T-cell (primary cell): ENCODE results near the gene A1BG. TPM values are rescaled to one million over a fixed set of nuclear protein-coding genes. Genes with fewer than 3 reads are reported as not detected.

Experiments
- ATAC-seq, 4 experiments: fragments of 200-7000 bp in 3 of 4; fragments of 150-1000 bp in 1 of 4; cut with Tn5 transposase; replicated peaks in 1 of 4; 1 replicate in 3 of 4; 2 replicates in 1 of 4; pipeline ENCODE4 v1.10.0; 2021; ENCODE audit warnings: moderate library complexity in 3 of 4, mild to moderate bottlenecking in 2 of 4, moderate number of reproducible peaks in 1 of 4
- CTCF ChIA-PET, 2 donors: fragments of 300-600 bp; sonication (Branson Sonifier 250); formaldehyde crosslinking; loops; one replicate each; lab custom pipeline; 2022; ENCODE audit warnings: antibody characterized with exemption in 2 of 2; lab: Charles Lee
- POLR2A ChIA-PET, 2 donors: fragments of 300-600 bp; sonication (Branson Sonifier 250); formaldehyde crosslinking; loops; one replicate each; lab custom pipeline; 2022; ENCODE audit warnings: antibody characterized with exemption in 2 of 2; lab: Charles Lee
- DNase-seq, 35 experiments: peaks; one replicate each; pipeline versions ENCODE4 v3.0.0 to v3.0.0-alpha.2; 2013 to 2023
- H3K27ac ChIP-seq: one replicate; pipeline ENCODE4 v1.5.1; 2013; ENCODE audit warnings: low read length
- H3K27me3 ChIP-seq, 2 experiments: replicated peaks in 1 of 2; 1 replicate in 1 of 2; 2 replicates in 1 of 2; pipeline versions ENCODE4 v1.6.1 to v1.7.0; 2013; ENCODE audit warnings: low read length in 1 of 2, mixed read lengths in 1 of 2; ENCODE audit not compliant: control insufficient read depth in 2 of 2, insufficient read depth in 2 of 2; ENCODE audit errors: extremely low read depth in 1 of 2
- H3K36me3 ChIP-seq, 2 donors: 1 replicate in 1 of 2; 2 replicates in 1 of 2; pipeline versions ENCODE4 v1.6.1 to v1.7.0; 2013; ENCODE audit warnings: low read length in 1 of 2; ENCODE audit not compliant: control insufficient read depth in 2 of 2, insufficient read depth in 1 of 2; ENCODE audit errors: extremely low read depth in 1 of 2
- H3K4me1 ChIP-seq, 2 experiments: 1 replicate in 1 of 2; 2 replicates in 1 of 2; pipeline versions ENCODE4 v1.6.1 to v1.7.0; 2013; ENCODE audit warnings: low read length in 2 of 2, mixed read lengths in 1 of 2; ENCODE audit not compliant: insufficient read depth in 2 of 2, control insufficient read depth in 1 of 2; ENCODE audit errors: extremely low read depth in 1 of 2
- H3K4me3 ChIP-seq, 2 donors: 1 replicate in 1 of 2; 2 replicates in 1 of 2; pipeline versions ENCODE4 v1.5.1 to v1.7.0; 2013; ENCODE audit warnings: mild to moderate bottlenecking in 2 of 2, low read length in 1 of 2, moderate library complexity in 1 of 2; ENCODE audit not compliant: control insufficient read depth in 1 of 2; ENCODE audit errors: extremely low read depth in 1 of 2
- H3K9me3 ChIP-seq: 2 replicates; pipeline ENCODE4 v1.7.0; 2013
- H3K27ac Mint-ChIP-seq, 2 donors: one replicate each; pipeline ENCODE4 v1.8.0; 2020 to 2021; ENCODE audit warnings: mild to moderate bottlenecking in 2 of 2, mixed read lengths in 2 of 2
- H3K27me3 Mint-ChIP-seq, 2 donors: one replicate each; pipeline ENCODE4 v1.8.0; 2021 to 2022; ENCODE audit warnings: mixed read lengths in 2 of 2
- H3K36me3 Mint-ChIP-seq: one replicate; pipeline ENCODE4 v1.8.0; 2021; ENCODE audit warnings: mixed read lengths
- H3K4me1 Mint-ChIP-seq, 3 donors: one replicate each; pipeline ENCODE4 v1.8.0; 2020 to 2022; ENCODE audit warnings: mixed read lengths in 3 of 3, mild to moderate bottlenecking in 1 of 3
- H3K4me3 Mint-ChIP-seq, 3 donors: one replicate each; pipeline ENCODE4 v1.8.0; 2020 to 2022; ENCODE audit warnings: mild to moderate bottlenecking in 3 of 3, mixed read lengths in 3 of 3, moderate library complexity in 3 of 3
- H3K9me3 Mint-ChIP-seq, 3 donors: one replicate each; pipeline ENCODE4 v1.8.0; 2020 to 2022; ENCODE audit warnings: mixed read lengths in 3 of 3
- WGBS: methylation state at CpG from one replicate; pipeline ENCODE4 v1.1.5; 2013; ENCODE audit warnings: missing lambda C conversion rate; ENCODE audit not compliant: insufficient coverage; 5-methylcytosine and 5-hydroxymethylcytosine counted together
- total RNA-seq, 35 experiments: library from RNA in 6 of 35; stranded (reverse) in 6 of 35; fragments of 120-200 nt in 1 of 35; gene quantifications; one replicate each; pipeline versions ENCODE4 v1.2.1 to v1.2.4 and lab custom pipeline; 2013 to 2026

The A1BG gene
- total RNA-seq, 5 donors from 2014 or later (not counting 1 experiment from before 2014, with no cell fraction given), result 15.4 to 31.1 (median 19.3) TPM

GRCh38 chr19:58336820-58337219 is 16.5 kb downstream of the A1BG start:
- Mint-ChIP-seq H3K27ac (no peak overlapping the region), H3K27me3 (no peaks in the 10 kb centered on the region), H3K4me1 (peaks cover 0 to 6% (median 5%) of the 10 kb centered on the region in 3 donors), H3K9me3 (no peaks in the 10 kb centered on the region), H3K36me3 (peaks cover 50% of the 10 kb centered on the region), H3K4me3 (no peak overlapping the region)
- ATAC-seq (no peak), DNase-seq (no peak)
- Histone ChIP-seq H3K27ac (no peak overlapping the region), H3K36me3 (peaks cover 11 to 17% of the 10 kb centered on the region in 2 donors), H3K4me1 (no peaks in the 10 kb centered on the region), H3K4me3 (no peak overlapping the region), H3K9me3 (no peaks in the 10 kb centered on the region), H3K27me3 (no peaks in the 10 kb centered on the region)
- WGBS, result 80% methylated on average over 1 of the region's 4 CpGs
- ChIA-PET POLR2A (no interaction called here), CTCF (no interaction called here)

GRCh38 chr19:58336216-58336615 is 17.1 kb downstream of the A1BG start:
- POLR2A ChIA-PET, result no interaction called here

GRCh38 chr19:58335630-58336029 is 17.7 kb downstream of the A1BG start:
- H3K4me3 Mint-ChIP-seq, result no peak overlapping the region
- CTCF ChIA-PET, result no interaction called here
- peaks cover 11 to 17% of the 10 kb centered on the region in 2 donors for H3K36me3 ChIP-seq
- no CpG with 5 or more reads among the region's 3 CpGs for WGBS
- ATAC-seq (no peak), DNase-seq (no peak)
- H3K4me1 ChIP-seq, result no peaks in the 10 kb centered on the region
- H3K9me3 ChIP-seq, result no peaks in the 10 kb centered on the region
- peaks cover 42% of the 10 kb centered on the region for H3K36me3 Mint-ChIP-seq
- no peaks in the 10 kb centered on the region for H3K27me3 ChIP-seq
- peaks cover 0 to 9% (median 6%) of the 10 kb centered on the region in 3 donors for H3K4me1 Mint-ChIP-seq
- POLR2A ChIA-PET, result no interaction called here
- no peak overlapping the region for H3K4me3 ChIP-seq
- H3K27ac ChIP-seq, result no peak overlapping the region
- no peak overlapping the region for H3K27ac Mint-ChIP-seq
- H3K9me3 Mint-ChIP-seq, result no peaks in the 10 kb centered on the region
- H3K27me3 Mint-ChIP-seq, result no peaks in the 10 kb centered on the region

More at GRCh38 chr19:58336216-58336615, 17.1 kb downstream of the A1BG start:
- Mint-ChIP-seq H3K9me3 (no peaks in the 10 kb centered on the region), H3K4me3 (no peak overlapping the region), H3K4me1 (peaks cover 0 to 6% (median 5%) of the 10 kb centered on the region in 3 donors), H3K27ac (no peak overlapping the region), H3K27me3 (no peaks in the 10 kb centered on the region), H3K36me3 (peaks cover 46% of the 10 kb centered on the region)
- Histone ChIP-seq H3K27me3 (no peaks in the 10 kb centered on the region), H3K4me1 (no peaks in the 10 kb centered on the region), H3K36me3 (peaks cover 11 to 17% of the 10 kb centered on the region in 2 donors), H3K9me3 (no peaks in the 10 kb centered on the region), H3K4me3 (no peak overlapping the region), H3K27ac (no peak overlapping the region)
- no peak for ATAC-seq
- DNase-seq, result no peak
- CTCF ChIA-PET, result no interaction called here
- 100% methylated on average over 1 of the region's 1 CpG for WGBS

- H3K4me3 Mint-ChIP-seq, result no peak overlapping the region
- H3K27ac Mint-ChIP-seq, result no peak overlapping the region
- ATAC-seq, result no peak
- H3K27me3 Mint-ChIP-seq, result no peaks in the 10 kb centered on the region
- H3K4me1 Mint-ChIP-seq, result peaks cover 0 to 10% (median 3%) of the 10 kb centered on the region in 3 donors
- Histone ChIP-seq H3K4me3 (no peak overlapping the region), H3K9me3 (no peaks in the 10 kb centered on the region), H3K4me1 (no peaks in the 10 kb centered on the region), H3K27ac (no peak overlapping the region), H3K27me3 (no peaks in the 10 kb centered on the region), H3K36me3 (peaks cover 11 to 17% of the 10 kb centered on the region in 2 donors)
- no peaks in the 10 kb centered on the region for H3K9me3 Mint-ChIP-seq
- WGBS, result 92% methylated on average over 14 of the region's 19 CpGs
- peaks cover 38% of the 10 kb centered on the region for H3K36me3 Mint-ChIP-seq
- POLR2A ChIA-PET, result no interaction called here
- no peak for DNase-seq
- CTCF ChIA-PET, result no interaction called here
These were observed 18.5 kb downstream of the A1BG start for GRCh38 chr19:58334691-58335249.

- H3K27ac ChIP-seq, result no peak overlapping the region
- Mint-ChIP-seq H3K4me1 (peaks cover 2 to 9% (median 7%) of the 10 kb centered on the region in 3 donors), H3K36me3 (peaks cover 22% of the 10 kb centered on the region), H3K4me3 (no peak overlapping the region), H3K27me3 (no peaks in the 10 kb centered on the region), H3K9me3 (no peaks in the 10 kb centered on the region), H3K27ac (no peak overlapping the region)
- peaks cover 2 to 9% of the 10 kb centered on the region in 2 donors for H3K36me3 ChIP-seq
- no peaks in the 10 kb centered on the region for H3K9me3 ChIP-seq
- DNase-seq (no peak), ATAC-seq (no peak)
- no peaks in the 10 kb centered on the region for H3K27me3 ChIP-seq
- WGBS, result no CpG with 5 or more reads among the region's 1 CpG
- ChIA-PET POLR2A (no interaction called here), CTCF (no interaction called here)
- peaks cover 0 to 7% of the 10 kb centered on the region in 2 experiments for H3K4me1 ChIP-seq
- no peak overlapping the region for H3K4me3 ChIP-seq
These were observed 20.6 kb downstream of the A1BG start for GRCh38 chr19:58332697-58333096.

- no peak for DNase-seq
- no peak overlapping the region for H3K27ac ChIP-seq
- Mint-ChIP-seq H3K27ac (no peak overlapping the region), H3K9me3 (no peaks in the 10 kb centered on the region), H3K27me3 (no peaks in the 10 kb centered on the region), H3K36me3 (peaks cover 10% of the 10 kb centered on the region), H3K4me1 (peaks cover 2 to 9% (median 7%) of the 10 kb centered on the region in 3 donors), H3K4me3 (no peak overlapping the region)
- peaks cover 0 to 2% of the 10 kb centered on the region in 2 donors for H3K36me3 ChIP-seq
- no peak overlapping the region for H3K4me3 ChIP-seq
- WGBS, result 100% methylated on average over 2 of the region's 4 CpGs
- no peaks in the 10 kb centered on the region for H3K9me3 ChIP-seq
- ATAC-seq, result no peak
- H3K27me3 ChIP-seq, result no peaks in the 10 kb centered on the region
- H3K4me1 ChIP-seq, result peaks cover 10 to 28% of the 10 kb centered on the region in 2 experiments
- ChIA-PET POLR2A (no interaction called here), CTCF (no interaction called here)
These were observed 22.8 kb downstream of the A1BG start for GRCh38 chr19:58330458-58330857.
